GM12878 (cell line): ENCODE measurements around the gene SDR9C7. TPM values are rescaled to one million over a fixed set of nuclear protein-coding genes. Genes with fewer than 3 reads are reported as not detected.

ENCODE experiments used
- ATAC-seq: fragments of 200-7000 bp; cut with Tn5 transposase; 3 replicates; pipeline ENCODE4 v1.9.1; 2020; ENCODE audit warnings: mild to moderate bottlenecking, moderate library complexity
- BruUV-seq: library from RNA; stranded (reverse); fragments of 400-500 nt; replicated peaks from 2 replicates; lab custom pipeline; 2021; lab: Mats Ljungman, UMichigan
- CTCF ChIA-PET: fragments of 300-600 bp; sonication (Branson Sonifier 250); formaldehyde crosslinking; extraction: SDS; loops from one replicate; lab custom pipeline; 2021; ENCODE audit warnings: inconsistent platforms; lab: Yijun Ruan, JAX
- POLR2A ChIA-PET: fragments of 350-600 bp; formaldehyde crosslinking; extraction: SDS; loops from one replicate; lab custom pipeline; 2021; ENCODE audit warnings: inconsistent platforms; lab: Charles Lee
- RAD21 ChIA-PET: fragments of 300-600 bp; sonication (Branson Sonifier 250); formaldehyde crosslinking; loops from one replicate; lab custom pipeline; 2023; ENCODE audit warnings: antibody characterized with exemption; ENCODE audit not compliant: unreplicated experiment; lab: Charles Lee
- SMC1A ChIA-PET: fragments of 300-600 bp; sonication (Branson Sonifier 250); formaldehyde crosslinking; loops from one replicate; lab custom pipeline; 2023; ENCODE audit not compliant: unreplicated experiment, uncharacterized antibody; lab: Charles Lee
- DNase-seq: peaks from one replicate; pipeline ENCODE4 v3.0.0-alpha.2; 2011; ENCODE audit warnings: low read depth, low spot score
- FAIRE-seq: peaks from 3 replicates; lab custom pipeline; 2011; peaks lifted over from hg19 to GRCh38; lab: Jason Lieb, UNC
- H2AFZ ChIP-seq: 2 replicates; pipeline ENCODE4 v1.6.0; 2011; ENCODE audit warnings: low read depth, low read length, control low read depth; ENCODE audit not compliant: control insufficient read depth
- H3K27ac ChIP-seq: 2 replicates; pipeline ENCODE4 v1.5.1; 2011; ENCODE audit warnings: control low read depth; ENCODE audit not compliant: control insufficient read depth, insufficient read depth
- H3K27me3 ChIP-seq, 2 experiments: replicated peaks in 1 of 2; 2 replicates each; pipeline versions ENCODE4 v1.6.0 to v1.6.1; 2011; ENCODE audit warnings: low read length in 1 of 2; ENCODE audit not compliant: control insufficient read depth in 2 of 2, insufficient read depth in 2 of 2
- H3K36me3 ChIP-seq, 2 experiments: 2 replicates each; pipeline ENCODE4 v1.5.1; 2011; ENCODE audit warnings: low read length in 1 of 2; ENCODE audit not compliant: control insufficient read depth in 2 of 2, insufficient read depth in 2 of 2
- H3K4me1 ChIP-seq: 2 replicates; pipeline ENCODE4 v1.6.1; 2011; ENCODE audit warnings: mild to moderate bottlenecking, low read length, moderate library complexity, mixed read lengths; ENCODE audit not compliant: control insufficient read depth, insufficient read depth
- H3K4me2 ChIP-seq: 2 replicates; pipeline ENCODE4 v1.6.0; 2011; ENCODE audit warnings: control low read depth; ENCODE audit not compliant: control insufficient read depth, insufficient read depth
- H3K4me3 ChIP-seq: fragments of 200-600 bp; sonication (generic); 2 replicates; pipeline ENCODE4 v1.5.1; 2016
- H3K79me2 ChIP-seq: 2 replicates; pipeline ENCODE4 v1.6.0; 2011; ENCODE audit warnings: low read length; ENCODE audit not compliant: control insufficient read depth, insufficient read depth
- H3K9ac ChIP-seq: 2 replicates; pipeline ENCODE4 v1.8.0; 2011; ENCODE audit warnings: low read length, control low read depth, mixed read lengths; ENCODE audit not compliant: control insufficient read depth, insufficient read depth
- H3K9me3 ChIP-seq: replicated peaks from 3 replicates; pipeline ENCODE4 v1.5.1; 2011; ENCODE audit warnings: mild to moderate bottlenecking, low read length; ENCODE audit not compliant: control insufficient read depth, insufficient read depth
- H4K20me1 ChIP-seq: 2 replicates; pipeline ENCODE4 v1.6.0; 2011; ENCODE audit not compliant: control insufficient read depth, insufficient read depth
- CEBPB ChIP-seq, 2 experiments: fragments of 150-350 bp in 1 of 2; IDR thresholded peaks; 2 replicates each; pipeline ENCODE4 v1.6.1; 2012 to 2014; ENCODE audit warnings: low read depth in 2 of 2, low read length in 2 of 2, borderline replicate concordance in 1 of 2, inconsistent platforms in 1 of 2
- CUX1 ChIP-seq: IDR thresholded peaks from 2 replicates; pipeline ENCODE4 v1.6.1; 2012; ENCODE audit warnings: improper control_type of control experiment, low read depth, low read length; ENCODE audit not compliant: insufficient replicate concordance
- HDGF ChIP-seq: fragments of 450-650 bp; IDR thresholded peaks from 2 replicates; pipeline ENCODE4 v1.6.1; 2016; ENCODE audit warnings: antibody characterized with exemption
- MEF2A ChIP-seq: IDR thresholded peaks from 2 replicates; pipeline ENCODE4 v1.6.1; 2011; ENCODE audit warnings: low read depth, mild to moderate bottlenecking, low read length, moderate library complexity; ENCODE audit not compliant: insufficient read depth
- MEF2B ChIP-seq: fragments of 450-650 bp; IDR thresholded peaks from 2 replicates; pipeline ENCODE4 v1.6.1; 2018; ENCODE audit warnings: mild to moderate bottlenecking, moderate library complexity; ENCODE audit not compliant: partially characterized antibody, poor library complexity, severe bottlenecking
- MYC ChIP-seq: IDR thresholded peaks from 2 replicates; pipeline ENCODE4 v1.6.1; 2011; ENCODE audit warnings: mild to moderate bottlenecking, low read length, moderate library complexity, inconsistent platforms; ENCODE audit not compliant: insufficient read depth, insufficient replicate concordance, insufficient read length, severe bottlenecking
- NFIC ChIP-seq: IDR thresholded peaks from 2 replicates; pipeline ENCODE4 v1.6.1; 2012; ENCODE audit warnings: low read depth, mild to moderate bottlenecking, inconsistent platforms, low read length, moderate library complexity
- PAX8 ChIP-seq: fragments of 450-650 bp; IDR thresholded peaks from 2 replicates; pipeline ENCODE4 v1.6.1; 2017; ENCODE audit warnings: mild to moderate bottlenecking, moderate library complexity
- PBX3 ChIP-seq: IDR thresholded peaks from 2 replicates; pipeline ENCODE4 v1.6.1; 2011; ENCODE audit warnings: mild to moderate bottlenecking, low read depth, low read length, moderate library complexity; ENCODE audit not compliant: insufficient replicate concordance
- RB1 ChIP-seq: fragments of 450-650 bp; formaldehyde crosslinking; IDR thresholded peaks from 2 replicates; pipeline ENCODE4 v1.6.1; 2017; ENCODE audit warnings: mild to moderate bottlenecking, borderline replicate concordance
- ZNF207 ChIP-seq: fragments of 450-650 bp; IDR thresholded peaks from 2 replicates; pipeline ENCODE4 v1.6.1; 2014; ENCODE audit warnings: antibody characterized with exemption, mild to moderate bottlenecking, borderline replicate concordance
- ZNF384 ChIP-seq: IDR thresholded peaks from 2 replicates; pipeline ENCODE4 v1.6.1; 2012; ENCODE audit warnings: low read depth, mild to moderate bottlenecking, low read length, improper control_type of control experiment, borderline replicate concordance
- ZNF622 ChIP-seq: fragments of 450-650 bp; IDR thresholded peaks from 2 replicates; pipeline ENCODE4 v1.6.1; 2017; ENCODE audit warnings: mild to moderate bottlenecking, inconsistent platforms
- WGBS: methylation state at CpG from one replicate; pipeline ENCODE4 v1.1.6; 2016; ENCODE audit warnings: low lambda C conversion rate; ENCODE audit not compliant: insufficient replicate concordance, insufficient coverage; ENCODE audit errors: missing lambda C conversion rate; 5-methylcytosine and 5-hydroxymethylcytosine counted together
- in situ Hi-C: fragments of 300-500 bp; cut with MboI; formaldehyde crosslinking; loops from 9 replicates; pipeline ENCODE4 v1.14.3; 2018; ENCODE audit warnings: mixed read lengths
- intact Hi-C: fragments of 100-400 bp; cut with micrococcal nuclease; formaldehyde crosslinking; loops from one replicate; pipeline ENCODE4 v1.14.2; 2022; ENCODE audit not compliant: unreplicated experiment
- polyA plus RNA-seq, 11 experiments: library from polyadenylated mRNA; depleted of rRNA in 4 of 11; unstranded in 6 of 11; stranded (reverse) in 5 of 11; fragments of >200 nt; fragmentation: Nextera tagmentation in 4 of 11; fragmentation: Illumina TruSeq in 1 of 11; extraction: Ambion mirVana in 4 of 11; extraction: Trizol in 1 of 11; gene quantifications; 1 replicate in 1 of 11; 2 replicates in 10 of 11; pipeline versions ENCODE4 v1.2.1 to v1.2.3, GENCODE V29; 2011 to 2016; ENCODE audit warnings: inconsistent platforms in 2 of 11, missing spikeins in 2 of 11, low read depth in 1 of 11
- total RNA-seq, 4 experiments: library from RNA; depleted of rRNA in 3 of 4; stranded (reverse); fragments of >200 nt in 3 of 4; fragmentation: Illumina TruSeq in 1 of 4; extraction: Trizol in 1 of 4; gene quantifications; 2 replicates each; pipeline versions ENCODE4 v1.2.1 to v1.2.3, GENCODE V29; 2013 to 2021

The SDR9C7 gene
- total and polyA plus RNA-seq, 10 of the 15 experiments (the other 5 are each of a cell fraction or from before 2014, with no cell fraction given) = 0.04 TPM; not detected in 9

GRCh38 chr12:56886319-56886718, 47.9 kb downstream of the SDR9C7 start:
- H3K4me1 ChIP-seq = no peaks in the 10 kb centered on the region
- ATAC-seq (no peak), DNase-seq (no peak), FAIRE-seq (no peak)
- no peaks in the 10 kb centered on the region; the same call in 2 of the 3 replicates for H3K9me3 ChIP-seq
- no peak overlapping the region for H3K4me2 ChIP-seq
- H3K27me3 ChIP-seq = no peaks in the 10 kb centered on the region
- SMC1A ChIA-PET = no interaction called here
- RAD21 ChIA-PET = no interaction called here
- BruUV-seq = no TSS peak
- intact Hi-C loops = no loop called here
- no peaks in the 10 kb centered on the region for H4K20me1 ChIP-seq
- no peak overlapping the region for H3K4me3 ChIP-seq
- no peaks in the 10 kb centered on the region for H3K36me3 ChIP-seq
- H2AFZ ChIP-seq = no peak overlapping the region
- CTCF ChIA-PET = no interaction called here
- no peak overlapping the region for H3K9ac ChIP-seq
- TF ChIP-seq MEF2B (no peak), ZNF207 (no peak), MYC (no peak), HDGF (no peak), ZNF622 (no peak), PBX3 (no peak), ZNF384 (no peak), PAX8 (no peak), CEBPB (IDR thresholded peaks at IDR 0.05; ENCODE audit: borderline replicate concordance in 1 of 2, low read depth in 2 of 2, low read length in 2 of 2) (no peak), NFIC (no peak), MEF2A (no peak), RB1 (no peak), CUX1 (no peak)
- TF ChIP-seq, all 136 proteins: peak for 0
- WGBS = 0% methylated on average over 3 of the region's 3 CpGs
- POLR2A ChIA-PET = no interaction called here
- no peaks in the 10 kb centered on the region for H3K79me2 ChIP-seq
- in situ Hi-C loops = no loop called here
- H3K27ac ChIP-seq = no peak overlapping the region
